IMR-90 (cell line): ENCODE data around the gene NIPA2. TPM values are rescaled to one million over a fixed set of nuclear protein-coding genes. Genes with fewer than 3 reads are reported as not detected.

Experiments used
- ATAC-seq: fragments of 200-7000 bp; cut with Tn5 transposase; 2 replicates; pipeline ENCODE4 v1.9.1; 2020; ENCODE audit warnings: low read depth, mild to moderate bottlenecking, moderate library complexity
- BruUV-seq: library from RNA; stranded (reverse); fragments of 400-500 nt; replicated peaks from 2 replicates; lab custom pipeline; 2021; lab: Mats Ljungman, UMichigan
- CTCF ChIA-PET: fragments of 300-600 bp; formaldehyde crosslinking; extraction: SDS; loops from one replicate; lab custom pipeline; 2021; ENCODE audit warnings: antibody characterized with exemption; lab: Yijun Ruan, JAX
- POLR2A ChIA-PET: fragments of 300-600 bp; sonication (Branson Sonifier 250); formaldehyde crosslinking; loops from one replicate; lab custom pipeline; 2022; ENCODE audit warnings: antibody characterized with exemption; ENCODE audit not compliant: unreplicated experiment; lab: Charles Lee
- DNase-seq: peaks from one replicate; pipeline ENCODE4 v3.0.0; 2013
- H2AFZ ChIP-seq: replicated peaks from 2 replicates; pipeline ENCODE3; 2013; ENCODE audit warnings: low read length, mild to moderate bottlenecking; ENCODE audit not compliant: poor library complexity
- H2AK5ac ChIP-seq: 2 replicates; pipeline ENCODE4 v1.6.1; 2013; ENCODE audit warnings: low read depth, low read length, inconsistent platforms
- H2AK9ac ChIP-seq: replicated peaks from 2 replicates; pipeline ENCODE3; 2013; ENCODE audit warnings: mild to moderate bottlenecking, low read depth, low read length, moderate library complexity; ENCODE audit not compliant: poor library complexity
- H2BK120ac ChIP-seq: 2 replicates; pipeline ENCODE4 v1.6.1; 2013; ENCODE audit warnings: low read depth, low read length, inconsistent platforms
- H2BK15ac ChIP-seq: 3 replicates; pipeline ENCODE4 v1.6.1; 2013; ENCODE audit warnings: low read depth, low read length, inconsistent platforms
- H2BK20ac ChIP-seq: 2 replicates; pipeline ENCODE4 v1.6.1; 2013; ENCODE audit warnings: low read depth, mild to moderate bottlenecking, inconsistent platforms, low read length, moderate library complexity
- H2BK5ac ChIP-seq: 2 replicates; pipeline ENCODE4 v1.6.1; 2013; ENCODE audit warnings: mild to moderate bottlenecking, low read depth, low read length, inconsistent platforms; ENCODE audit not compliant: poor library complexity, severe bottlenecking
- H3K14ac ChIP-seq: replicated peaks from 2 replicates; pipeline ENCODE4 v1.6.1; 2013; ENCODE audit warnings: low read depth, low read length, inconsistent platforms
- H3K18ac ChIP-seq: 2 replicates; pipeline ENCODE4 v1.6.1; 2013; ENCODE audit warnings: low read depth, low read length, control low read depth
- H3K23ac ChIP-seq: 2 replicates; pipeline ENCODE4 v1.6.1; 2013; ENCODE audit warnings: low read depth, low read length, inconsistent platforms
- H3K27ac ChIP-seq: 2 replicates; pipeline ENCODE4 v1.5.1; 2013; ENCODE audit warnings: mild to moderate bottlenecking, control low read depth, low read length; ENCODE audit not compliant: insufficient read depth
- H3K27me3 ChIP-seq: 2 replicates; pipeline ENCODE4 v1.6.1; 2013; ENCODE audit warnings: low read length; ENCODE audit not compliant: control insufficient read depth, insufficient read depth
- H3K36me3 ChIP-seq: 2 replicates; pipeline ENCODE4 v1.6.1; 2013; ENCODE audit warnings: low read length, mixed read lengths; ENCODE audit not compliant: control insufficient read depth, insufficient read depth
- H3K4ac ChIP-seq: 2 replicates; pipeline ENCODE4 v1.6.1; 2013; ENCODE audit warnings: low read depth, low read length, inconsistent platforms
- H3K4me1 ChIP-seq: 2 replicates; pipeline ENCODE4 v1.6.1; 2013; ENCODE audit warnings: low read length, mixed read lengths; ENCODE audit not compliant: control insufficient read depth, insufficient read depth
- H3K4me2 ChIP-seq: 2 replicates; pipeline ENCODE4 v1.6.1; 2013; ENCODE audit warnings: low read depth, mild to moderate bottlenecking, control low read depth, low read length, moderate library complexity
- H3K4me3 ChIP-seq: 2 replicates; pipeline ENCODE4 v1.5.1; 2013; ENCODE audit warnings: low read depth, mild to moderate bottlenecking, control low read depth, low read length, moderate library complexity; ENCODE audit not compliant: insufficient read depth
- H3K56ac ChIP-seq: 2 replicates; pipeline ENCODE4 v1.6.1; 2013; ENCODE audit warnings: low read length, inconsistent platforms; ENCODE audit not compliant: insufficient read depth; ENCODE audit errors: extremely low read depth
- H3K79me1 ChIP-seq, 2 experiments: 2 replicates each; pipeline ENCODE4 v1.6.1; 2013; ENCODE audit warnings: low read length in 2 of 2, inconsistent platforms in 1 of 2, low read depth in 1 of 2
- H3K9ac ChIP-seq: 2 replicates; pipeline ENCODE4 v1.6.1; 2013; ENCODE audit warnings: low read depth, low read length, control low read depth
- H3K9me1 ChIP-seq: 2 replicates; pipeline ENCODE4 v1.6.1; 2013; ENCODE audit warnings: low read length, inconsistent platforms; ENCODE audit not compliant: insufficient read depth
- H3K9me3 ChIP-seq: 2 replicates; pipeline ENCODE4 v1.6.1; 2013; ENCODE audit warnings: low read length; ENCODE audit not compliant: control insufficient read depth, insufficient read depth
- H4K20me1 ChIP-seq: 2 replicates; pipeline ENCODE4 v1.6.1; 2013; ENCODE audit warnings: low read length, inconsistent platforms; ENCODE audit not compliant: insufficient read depth
- H4K5ac ChIP-seq: 2 replicates; pipeline ENCODE4 v1.6.1; 2013; ENCODE audit warnings: mild to moderate bottlenecking, low read depth, low read length, control low read depth
- H4K8ac ChIP-seq, 2 experiments: 2 replicates each; pipeline ENCODE4 v1.6.1; 2013; ENCODE audit warnings: low read depth in 2 of 2, low read length in 2 of 2, control low read depth in 1 of 2, inconsistent platforms in 1 of 2
- H4K91ac ChIP-seq: 2 replicates; pipeline ENCODE4 v1.6.1; 2013; ENCODE audit warnings: low read depth, low read length, inconsistent platforms; ENCODE audit not compliant: insufficient read depth
- CHD1 ChIP-seq: IDR thresholded peaks from 2 replicates; pipeline ENCODE4 v1.6.1; 2012; ENCODE audit warnings: low read depth, low read length, improper control_type of control experiment
- WGBS, 2 experiments: methylation state at CpG; one replicate each; pipeline versions ENCODE4 v1.1.5 to v1.1.7; 2013; ENCODE audit warnings: missing lambda C conversion rate in 2 of 2; ENCODE audit not compliant: insufficient read length in 1 of 2; ENCODE audit errors: extremely low coverage in 2 of 2; 5-methylcytosine and 5-hydroxymethylcytosine counted together
- dilution Hi-C: fragments of 300-500 bp; cut with HindIII; formaldehyde crosslinking; loops from one replicate; pipeline ENCODE4 v1.14.3; 2018; ENCODE audit warnings: low sequenced_read_pairs; ENCODE audit not compliant: unreplicated experiment
- in situ Hi-C: fragments of 300-500 bp; cut with MboI; formaldehyde crosslinking; loops from 3 replicates; pipeline ENCODE4 v1.14.3; 2019; ENCODE audit warnings: low sequenced_read_pairs, inconsistent platforms, mixed read lengths
- intact Hi-C: fragments of 100-400 bp; cut with micrococcal nuclease; formaldehyde crosslinking; loops from 2 replicates; pipeline ENCODE4 v1.10.0; 2022
- polyA plus RNA-seq, 3 experiments: library from polyadenylated mRNA; depleted of rRNA; stranded (reverse); fragments of >200 nt; gene quantifications; 2 replicates each; pipeline ENCODE4 v1.2.3, GENCODE V29; 2012; ENCODE audit warnings: low replicate concordance in 1 of 3
- total RNA-seq: library from RNA; depleted of rRNA; stranded (reverse); fragments of >200 nt; gene quantifications from 2 replicates; pipeline ENCODE4 v1.2.3, GENCODE V29; 2012
- TF ChIP-seq, protein P1 (sequence below): fragments of 150-350 bp; IDR thresholded peaks from 2 replicates; pipeline ENCODE4 v1.6.1; 2016; ENCODE audit warnings: low read depth, mild to moderate bottlenecking, low read length, moderate library complexity, borderline replicate concordance

NIPA2 gene
- total and polyA plus RNA-seq, 2 of the 4 experiments (the other 2 are of a cell fraction): 33.0 to 38.0 TPM

- intact Hi-C loops: no loop called here
These were observed 29.6 kb upstream of the NIPA2 start for GRCh38 chr15:22808761-22809280.

More at GRCh38 chr15:22808761-22809280, 29.6 kb upstream of the NIPA2 start:
- ChIA-PET POLR2A (no interaction called here), CTCF (no interaction called here)
- Histone ChIP-seq H3K79me1 (peaks cover 11 to 25% of the 10 kb centered on the region in 2 experiments; a peak in 3 of 4 replicates), H2BK120ac (no peak overlapping the region), H2BK5ac (no peak overlapping the region), H3K9ac (no peak overlapping the region), H3K4ac (no peak overlapping the region), H4K20me1 (no peaks in the 10 kb centered on the region), H2AK5ac (no peak overlapping the region), H3K27ac (no peak overlapping the region), H2BK15ac (no peak overlapping the region), H3K9me1 (no peaks in the 10 kb centered on the region), H4K8ac (no peak overlapping the region), H2AFZ (no peak overlapping the region), H3K9me3 (no peaks in the 10 kb centered on the region), H3K14ac (no peak overlapping the region), H4K5ac (no peak overlapping the region), H3K23ac (no peak overlapping the region), H4K91ac (no peak overlapping the region), H2BK20ac (no peak overlapping the region), H3K18ac (no peak overlapping the region), H3K36me3 (peaks cover 2% of the 10 kb centered on the region), H3K4me3 (no peak overlapping the region), H3K27me3 (no peaks in the 10 kb centered on the region), H3K4me2 (no peak overlapping the region), H3K4me1 (no peaks in the 10 kb centered on the region), H2AK9ac (no peak overlapping the region), H3K56ac (no peak overlapping the region)
- ATAC-seq (no peak), DNase-seq (no peak)
- in situ Hi-C loops: loop anchor here (25.0 kb wide), 1 partner anchor 97 kb away; no protein-coding TSS in a partner anchor
- TF ChIP-seq CHD1: no peak
- TF ChIP-seq, protein P1, sequence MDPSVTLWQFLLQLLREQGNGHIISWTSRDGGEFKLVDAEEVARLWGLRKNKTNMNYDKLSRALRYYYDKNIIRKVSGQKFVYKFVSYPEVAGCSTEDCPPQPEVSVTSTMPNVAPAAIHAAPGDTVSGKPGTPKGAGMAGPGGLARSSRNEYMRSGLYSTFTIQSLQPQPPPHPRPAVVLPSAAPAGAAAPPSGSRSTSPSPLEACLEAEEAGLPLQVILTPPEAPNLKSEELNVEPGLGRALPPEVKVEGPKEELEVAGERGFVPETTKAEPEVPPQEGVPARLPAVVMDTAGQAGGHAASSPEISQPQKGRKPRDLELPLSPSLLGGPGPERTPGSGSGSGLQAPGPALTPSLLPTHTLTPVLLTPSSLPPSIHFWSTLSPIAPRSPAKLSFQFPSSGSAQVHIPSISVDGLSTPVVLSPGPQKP: no peak
- no TSS peak for BruUV-seq
- dilution Hi-C loops: no loop called here
- no CpG with 5 or more reads among the region's 7 CpGs for WGBS, 2 experiments
